ENCODE measurements around the gene SLC50A1.

Gene SLC50A1

DNA sequence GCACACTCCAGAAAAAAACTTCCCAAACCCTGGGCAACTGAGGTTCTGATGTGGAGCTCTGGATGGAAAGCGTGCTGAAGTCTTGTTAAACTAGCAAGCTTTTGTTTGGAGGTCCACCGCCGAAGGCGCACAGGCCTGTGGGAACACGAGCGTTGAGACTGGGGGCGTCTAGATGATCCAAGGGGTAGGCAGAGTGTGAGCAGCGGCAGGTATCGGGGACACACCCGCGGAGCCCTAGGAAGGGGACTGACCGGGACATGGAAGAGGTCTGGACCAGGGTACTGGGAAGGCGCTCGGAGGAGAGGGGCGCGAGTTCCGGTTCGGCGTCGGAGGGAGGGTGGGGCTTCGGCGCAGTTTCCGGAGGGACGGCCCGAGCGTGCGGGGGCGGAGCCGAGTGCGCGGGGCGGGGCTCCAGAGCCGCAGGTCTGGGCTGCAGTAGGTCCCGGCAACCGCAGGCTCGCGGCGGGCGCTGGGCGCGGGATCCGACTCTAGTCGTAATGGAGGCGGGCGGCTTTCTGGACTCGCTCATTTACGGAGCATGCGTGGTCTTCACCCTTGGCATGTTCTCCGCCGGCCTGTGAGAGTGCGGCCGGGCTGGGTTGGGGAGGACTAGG lies at the start of gene SLC50A1:
SLC50A1 (plus strand) TSS at position 438 of the 614 bp plus-strand sequence; CDS start at position 498, 60 bp downstream.
- peak; percentile 89 to 92 (median 90) for DNase-seq (ENCODE audit: low read depth in 3 of 3)

DNA sequence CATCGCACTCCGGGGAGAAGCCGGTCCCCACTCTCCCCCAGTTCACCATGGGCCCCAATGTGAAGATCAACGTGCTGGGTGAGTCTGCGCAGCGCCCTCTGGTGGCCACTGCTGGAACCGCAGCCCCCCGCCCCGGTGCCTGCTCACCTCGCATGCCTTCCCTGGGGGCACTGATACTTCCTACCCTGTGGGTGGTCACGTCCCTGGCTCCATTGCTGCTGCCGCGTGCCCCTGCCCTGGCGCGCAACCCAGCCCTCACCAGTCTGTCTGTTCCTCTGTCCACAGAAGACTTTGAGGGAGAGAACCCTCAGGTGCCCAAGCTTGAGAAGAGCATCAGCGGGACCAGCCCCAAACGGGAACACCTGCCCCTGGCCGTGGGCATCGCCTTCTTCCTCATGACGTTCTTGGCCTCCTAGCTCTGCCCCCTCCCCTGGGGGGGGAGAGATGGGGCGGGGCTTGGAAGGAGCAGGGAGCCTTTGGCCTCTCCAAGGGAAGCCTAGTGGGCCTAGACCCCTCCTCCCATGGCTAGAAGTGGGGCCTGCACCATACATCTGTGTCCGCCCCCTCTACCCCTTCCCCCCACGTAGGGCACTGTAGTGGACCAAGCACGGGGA lies 49.4 kb upstream of the SLC50A1 start:
- peak; percentile 68 to 70 (median 69) for DNase-seq (ENCODE audit: low read depth in 3 of 3)

DNA sequence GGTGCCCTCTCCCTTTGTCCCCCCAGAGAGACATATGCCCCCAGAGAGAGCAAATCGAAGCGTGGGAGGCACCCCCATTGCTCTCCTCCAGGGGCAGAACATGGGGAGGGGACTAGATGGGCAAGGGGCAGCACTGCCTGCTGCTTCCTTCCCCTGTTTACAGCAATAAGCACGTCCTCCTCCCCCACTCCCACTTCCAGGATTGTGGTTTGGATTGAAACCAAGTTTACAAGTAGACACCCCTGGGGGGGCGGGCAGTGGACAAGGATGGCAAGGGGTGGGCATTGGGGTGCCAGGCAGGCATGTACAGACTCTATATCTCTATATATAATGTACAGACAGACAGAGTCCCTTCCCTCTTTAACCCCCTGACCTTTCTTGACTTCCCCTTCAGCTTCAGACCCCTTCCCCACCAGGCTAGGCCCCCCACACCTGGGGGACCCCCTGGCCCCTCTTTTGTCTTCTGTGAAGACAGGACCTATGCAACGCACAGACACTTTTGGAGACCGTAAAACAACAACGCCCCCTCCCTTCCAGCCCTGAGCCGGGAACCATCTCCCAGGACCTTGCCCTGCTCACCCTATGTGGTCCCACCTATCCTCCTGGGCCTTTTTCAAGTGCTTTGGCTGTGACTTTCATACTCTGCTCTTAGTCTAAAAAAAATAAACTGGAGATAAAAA lies 48.7 kb upstream of the SLC50A1 start:
- DNase-seq (ENCODE audit: low read depth in 3 of 3) = no peak

DNA sequence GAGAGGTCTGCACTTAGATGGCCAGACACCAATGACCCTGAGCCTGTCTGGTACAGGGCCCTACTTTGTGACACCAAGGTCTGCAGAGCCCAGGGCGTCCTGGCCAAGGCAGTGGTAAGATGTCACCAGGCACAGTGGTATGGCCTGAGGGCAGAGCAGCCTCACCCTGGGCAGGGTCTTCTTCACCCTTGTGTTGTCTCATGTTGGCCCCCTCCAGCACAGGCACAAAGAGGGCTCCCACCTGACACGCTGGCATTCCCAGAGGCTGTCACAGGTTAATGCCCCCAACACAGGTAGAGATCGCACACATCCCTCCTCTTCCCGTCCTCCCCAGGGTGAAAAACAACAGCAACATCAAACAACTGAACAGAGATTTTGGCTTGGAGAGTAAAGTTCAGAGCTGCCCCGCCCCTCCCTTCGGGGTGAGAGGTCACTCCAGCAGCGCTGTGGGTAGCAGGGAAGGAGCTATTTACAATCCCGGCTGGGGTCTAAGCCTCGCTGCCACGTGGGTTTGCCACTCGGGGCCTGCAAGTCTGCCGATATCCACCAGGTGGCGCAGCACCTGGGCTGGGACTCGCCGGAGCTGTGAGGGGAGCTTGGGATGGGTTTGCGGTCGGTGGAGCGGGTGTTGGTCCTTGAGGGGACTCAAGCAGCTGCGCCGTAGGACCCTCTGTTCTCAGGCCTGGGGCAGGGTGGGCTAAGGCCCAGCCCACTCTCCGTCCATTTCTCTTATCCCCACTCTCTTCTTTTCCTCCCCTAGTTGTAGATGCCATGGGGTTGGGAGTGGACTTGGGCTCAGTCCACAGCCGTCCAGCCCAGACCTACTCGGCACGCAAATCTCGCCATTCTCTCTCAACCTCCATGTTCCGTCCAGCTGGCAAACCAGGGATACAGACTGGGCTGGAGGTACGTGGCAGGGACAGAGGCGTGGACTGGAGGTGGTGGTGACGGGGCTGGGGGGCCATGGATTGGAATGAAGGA lies 44.3 kb upstream of the SLC50A1 start:
- DNase-seq (ENCODE audit: low read depth in 3 of 3) = peak; percentile 68 to 80 (median 73)

GRCh38 chr1:155092131-155092530 lies 43.5 kb upstream of the SLC50A1 start:
- no peak for DNase-seq (ENCODE audit: low read depth in 3 of 3)

- DNase-seq (ENCODE audit: low read depth in 3 of 3) = no peak
Observed at GRCh38 chr1:155092641-155093040, 43.0 kb upstream of the SLC50A1 start.

DNA sequence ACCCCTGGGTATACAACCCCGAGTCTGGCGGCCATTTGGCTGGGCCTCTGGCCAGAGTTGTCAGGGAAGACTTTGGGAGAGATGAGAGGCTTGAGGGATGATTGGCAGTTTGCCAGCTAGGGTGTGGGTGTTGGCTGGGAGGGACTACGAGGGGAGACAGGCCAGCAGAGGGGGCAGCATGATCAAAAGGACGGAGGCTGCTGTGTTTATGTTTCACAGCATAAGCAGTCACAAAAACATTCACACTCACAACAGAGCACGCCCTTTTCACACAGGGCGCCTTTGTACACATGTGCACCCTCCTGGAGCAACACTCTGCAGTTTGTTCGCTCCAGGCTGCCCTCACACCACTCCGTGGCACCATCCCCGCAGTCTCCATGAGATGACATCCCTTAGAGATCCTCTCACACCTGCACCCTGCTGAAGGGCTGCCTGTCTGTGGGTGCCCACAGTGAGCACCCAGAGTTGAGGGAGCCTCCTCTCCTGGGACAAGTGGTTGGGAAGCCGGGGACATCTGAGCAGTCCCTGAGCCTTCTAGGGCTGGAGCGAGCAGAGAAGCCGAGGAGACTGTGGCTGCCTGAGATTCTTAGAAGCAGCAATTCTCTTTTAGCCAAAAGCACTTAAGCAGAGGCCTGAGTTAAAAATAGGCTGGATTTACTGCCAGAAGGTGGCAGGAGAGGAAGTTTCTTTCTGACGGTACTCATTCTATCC lies 41.6 kb upstream of the SLC50A1 start:
- DNase-seq (ENCODE audit: low read depth in 3 of 3) = no peak

DNA sequence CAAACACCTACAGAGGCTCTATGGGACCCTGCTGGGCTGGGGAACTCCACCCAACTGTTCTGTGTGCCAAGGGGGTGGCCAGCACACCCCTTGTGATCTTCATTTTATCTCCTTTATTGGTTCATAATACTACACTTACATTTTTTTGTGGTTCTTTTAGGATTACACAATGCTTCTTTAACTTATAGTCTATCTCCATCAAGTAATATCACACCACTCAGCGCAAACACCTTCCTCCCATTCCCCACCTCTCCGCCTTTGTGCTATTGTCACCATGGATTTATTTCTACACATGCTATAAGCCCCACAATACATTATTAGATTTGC lies 41.1 kb upstream of the SLC50A1 start:
- no peak for DNase-seq (ENCODE audit: low read depth in 3 of 3)

DNA sequence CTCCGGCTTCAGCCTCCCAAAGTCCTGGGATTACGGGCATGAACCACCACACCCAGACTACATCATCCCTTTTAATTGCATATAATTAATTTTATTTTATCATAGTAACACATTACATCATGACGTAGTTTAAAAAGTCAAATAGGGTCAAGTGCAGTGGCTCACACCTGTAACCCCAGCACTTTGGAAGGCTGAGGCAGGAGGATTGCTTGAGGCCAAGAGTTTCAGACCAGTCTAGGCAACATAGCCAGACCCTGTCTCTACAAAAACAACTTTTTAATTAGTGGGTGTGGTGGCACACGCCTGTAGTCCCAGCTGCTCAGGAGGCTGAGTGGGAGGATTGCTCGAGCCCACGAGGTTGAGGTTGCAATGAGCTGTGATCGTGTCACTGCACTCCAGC lies 36.3 kb upstream of the SLC50A1 start:
- DNase-seq (ENCODE audit: low read depth in 3 of 3) = no peak

DNA sequence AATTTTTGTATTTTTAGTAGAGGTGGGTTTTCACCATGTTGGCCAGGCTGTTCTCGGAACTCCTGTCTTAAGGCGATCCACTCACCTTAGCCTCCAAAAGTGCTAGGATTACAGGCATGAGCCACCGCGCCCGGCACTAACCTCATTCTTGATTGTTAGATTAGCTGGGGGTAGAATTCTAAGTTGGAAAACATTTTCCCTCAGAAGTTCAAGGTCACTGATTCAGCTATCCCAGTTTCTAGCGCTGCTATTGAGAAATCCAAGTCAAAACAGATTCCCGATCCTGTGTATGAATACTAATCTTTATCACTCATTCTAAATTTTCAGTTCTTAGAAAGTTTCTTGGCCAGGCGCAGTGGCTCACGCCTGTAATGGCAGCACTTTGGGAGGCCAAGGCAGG lies 32.3 kb upstream of the SLC50A1 start:
- no peak for DNase-seq (ENCODE audit: low read depth in 3 of 3)

DNA sequence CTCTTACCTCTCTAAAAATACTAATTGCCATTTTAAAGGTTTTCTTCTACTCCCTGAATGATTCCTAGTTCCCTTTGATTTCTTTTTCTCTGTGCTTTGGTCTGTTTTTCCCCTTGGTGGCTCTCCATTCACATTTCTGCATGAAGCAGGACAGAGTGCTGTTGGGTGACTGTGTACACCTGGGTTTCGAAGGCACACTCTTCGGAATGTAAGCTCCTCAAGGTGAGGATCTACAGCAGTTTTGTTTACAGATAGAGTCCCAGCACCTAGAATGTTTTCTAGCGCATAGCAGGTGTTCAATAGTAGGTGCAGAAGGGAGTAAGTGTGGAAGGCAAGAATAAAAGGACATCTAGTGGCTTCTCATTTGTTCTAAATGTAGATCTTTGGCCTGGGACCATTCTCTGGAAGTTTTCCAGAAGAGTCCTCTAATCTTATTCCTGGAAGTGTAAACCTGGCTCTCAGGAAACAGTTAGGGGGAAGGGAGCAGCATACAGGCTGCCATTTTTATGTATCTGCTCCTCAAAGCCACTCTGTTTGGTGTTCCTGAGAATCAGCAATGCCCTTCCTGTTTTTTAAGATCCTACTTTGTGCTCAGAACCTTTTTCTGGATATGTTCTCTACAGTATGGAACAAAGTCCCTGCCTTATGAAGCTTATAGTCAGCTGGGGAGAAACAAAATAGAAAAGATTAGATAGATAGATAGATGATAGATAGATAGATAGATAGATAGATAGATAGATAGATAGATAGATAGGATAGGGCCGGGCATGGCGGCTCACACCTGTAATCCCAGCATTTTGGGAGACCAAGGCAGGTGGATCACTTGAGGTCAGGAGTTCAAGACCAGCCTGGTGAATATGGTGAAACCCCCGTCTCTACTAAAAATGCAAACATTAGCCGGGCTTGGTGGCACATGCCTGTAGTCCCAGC lies 30.8 kb upstream of the SLC50A1 start:
- no peak for DNase-seq (ENCODE audit: low read depth in 3 of 3)

- DNase-seq (ENCODE audit: low read depth in 3 of 3) = no peak
Observed at GRCh38 chr1:155105604-155106011, 30.0 kb upstream of the SLC50A1 start.

DNA sequence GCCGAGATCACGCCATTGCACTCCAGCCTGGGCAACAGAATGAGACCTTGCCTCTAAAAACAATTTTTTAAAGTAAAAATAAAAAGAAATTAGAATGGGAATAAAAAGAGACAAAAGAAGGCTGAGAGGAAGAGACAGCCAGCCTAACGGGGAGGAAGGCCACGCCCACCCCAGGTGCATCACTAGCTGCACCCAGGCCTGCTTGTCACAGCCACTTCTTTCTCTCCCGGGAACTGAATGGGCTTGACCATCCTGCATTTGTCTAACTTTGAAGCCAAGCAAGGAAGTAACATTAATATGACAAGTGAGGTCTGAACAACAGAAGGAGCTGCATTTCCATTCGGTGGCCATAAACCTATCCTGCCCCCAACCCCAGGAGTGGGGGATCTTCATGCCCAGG lies 28.8 kb upstream of the SLC50A1 start:
- no peak for DNase-seq (ENCODE audit: low read depth in 3 of 3)

DNA sequence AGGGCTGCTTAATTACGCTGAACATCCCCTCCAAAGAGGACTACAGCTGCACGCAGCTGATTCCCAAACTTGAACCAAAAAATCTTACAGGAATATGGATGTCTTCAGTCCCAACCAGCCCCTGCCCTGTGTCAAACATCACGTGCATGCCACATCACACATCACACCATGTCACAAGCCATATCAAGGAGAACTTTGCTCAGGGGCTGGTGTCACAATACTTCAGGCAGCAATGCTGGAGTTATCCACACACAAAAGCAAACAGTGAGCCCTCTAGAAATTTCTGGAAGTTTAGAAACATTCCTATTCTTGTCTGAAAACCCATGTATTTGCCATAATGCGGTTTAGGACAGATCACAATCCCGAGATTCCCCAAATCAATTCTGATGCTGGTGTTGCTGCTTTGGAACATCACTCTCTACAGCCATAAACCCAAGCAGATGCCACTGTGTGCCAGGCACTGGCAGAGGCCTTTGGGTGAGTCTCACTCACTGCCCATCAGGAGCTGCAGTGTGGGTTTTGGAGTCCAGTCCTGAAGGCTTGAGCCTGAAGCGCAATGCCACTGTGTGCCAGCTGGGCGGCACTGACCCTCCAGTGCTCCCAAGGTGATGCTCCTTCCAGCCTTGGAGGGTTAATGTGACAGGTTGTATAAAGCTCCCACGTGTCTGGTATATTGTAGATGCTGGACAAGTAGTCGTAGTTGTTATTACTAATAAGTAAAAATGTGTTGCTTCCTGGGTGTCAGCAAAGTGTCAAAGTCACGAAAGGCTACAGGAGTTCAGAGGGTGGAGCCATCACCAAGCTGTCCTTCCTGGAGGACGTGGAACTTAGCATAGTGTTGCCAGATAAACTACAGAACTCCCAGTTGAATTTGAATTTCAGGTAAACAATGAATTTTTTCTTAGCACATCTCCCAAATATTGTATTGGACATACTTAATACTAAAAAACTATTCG lies 28.1 kb upstream of the SLC50A1 start:
- no peak for DNase-seq (ENCODE audit: low read depth in 3 of 3)

- DNase-seq (ENCODE audit: low read depth in 3 of 3) = no peak
Observed at GRCh38 chr1:155108296-155108695, 27.4 kb upstream of the SLC50A1 start.

- no peak for DNase-seq (ENCODE audit: low read depth in 3 of 3)
Observed at GRCh38 chr1:155110381-155110780, 25.3 kb upstream of the SLC50A1 start.

GRCh38 chr1:155110826-155111225 lies 24.8 kb upstream of the SLC50A1 start:
- no peak for DNase-seq (ENCODE audit: low read depth in 3 of 3)

DNA sequence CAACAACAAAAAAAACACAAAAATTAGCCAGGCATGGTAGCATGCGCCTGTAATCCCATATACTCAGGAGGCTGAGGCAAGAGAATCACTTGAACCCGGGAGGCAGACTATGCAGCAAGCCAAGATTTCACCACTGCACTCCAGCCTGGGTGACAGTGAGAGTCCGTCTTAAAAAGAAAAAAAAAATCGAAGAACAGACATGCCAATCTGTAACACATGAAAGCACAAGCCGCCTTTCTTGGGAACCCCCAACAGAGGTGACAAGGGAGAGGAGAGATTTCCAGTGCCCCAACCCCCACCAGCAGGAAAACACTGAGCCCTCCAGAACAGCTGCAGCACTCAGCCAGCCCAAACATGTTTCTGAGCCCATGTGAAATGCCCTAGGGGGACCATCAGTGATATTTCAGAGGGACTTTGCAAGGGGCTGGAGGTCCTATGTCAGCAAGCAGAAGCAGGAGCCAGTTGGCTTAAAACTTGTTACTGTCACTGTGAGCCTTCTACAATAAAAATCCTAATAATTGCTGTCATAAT lies 22.1 kb upstream of the SLC50A1 start:
- DNase-seq (ENCODE audit: low read depth in 3 of 3) = no peak
